HG03280 (cell line): ENCODE measurements around the gene CCDC92.

Experiments used
- ATAC-seq: cut with Tn5 transposase; IDR thresholded peaks from one replicate; pipeline ENCODE4 v1.9.1; 2021; ENCODE audit warnings: mild to moderate bottlenecking, moderate library complexity; ENCODE audit not compliant: unreplicated experiment

Gene CCDC92

DNA sequence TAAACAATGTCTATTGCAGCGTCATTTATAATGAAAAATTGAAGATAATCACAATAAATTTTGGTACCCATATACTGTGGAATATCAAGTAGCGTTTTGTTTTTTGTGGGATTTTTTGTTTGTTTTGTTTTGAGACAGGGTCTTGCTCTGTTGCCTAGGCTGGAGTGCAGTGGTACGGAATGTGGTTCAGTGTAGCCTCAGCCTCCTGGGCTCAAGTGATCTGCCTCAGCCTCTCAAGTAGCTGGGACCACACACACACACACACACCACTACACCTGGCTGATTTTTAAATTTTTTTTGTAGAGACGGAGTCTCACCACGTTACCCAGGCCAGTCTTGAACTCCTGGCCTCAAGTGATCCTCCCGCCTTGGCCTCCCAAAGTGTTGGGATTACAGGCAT is 6.9 kb upstream of the CCDC92 start:
- no peak for ATAC-seq

DNA sequence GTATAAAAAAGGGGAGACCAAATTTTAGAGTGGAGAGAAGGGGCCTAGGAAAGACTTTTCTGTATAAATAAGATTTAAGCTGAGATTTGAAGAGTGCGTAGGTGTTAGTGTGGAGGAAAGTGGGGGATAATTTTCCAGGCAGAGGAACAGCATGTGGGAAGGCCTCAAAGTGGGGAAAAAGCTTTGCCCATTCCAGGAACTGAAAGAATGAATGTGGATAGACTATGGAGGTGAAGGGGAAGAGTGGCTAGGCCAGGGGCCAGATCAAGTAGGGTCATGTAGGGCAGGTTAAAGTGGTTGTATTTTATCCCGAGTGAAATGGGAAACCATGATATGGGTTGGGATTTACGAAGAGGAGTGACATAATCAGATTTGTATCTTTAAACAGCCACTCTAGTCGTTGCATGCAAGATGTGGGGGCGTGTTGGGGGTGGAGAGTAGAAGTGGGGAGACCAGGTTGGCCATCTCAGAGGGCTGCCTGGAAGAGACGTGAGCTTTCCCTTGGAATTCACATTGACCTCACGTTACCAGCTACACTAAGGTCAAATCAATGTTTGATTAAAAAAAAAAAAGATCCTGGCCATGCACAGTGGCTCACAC is 3.7 kb upstream of the CCDC92 start:
- ATAC-seq: no peak

DNA sequence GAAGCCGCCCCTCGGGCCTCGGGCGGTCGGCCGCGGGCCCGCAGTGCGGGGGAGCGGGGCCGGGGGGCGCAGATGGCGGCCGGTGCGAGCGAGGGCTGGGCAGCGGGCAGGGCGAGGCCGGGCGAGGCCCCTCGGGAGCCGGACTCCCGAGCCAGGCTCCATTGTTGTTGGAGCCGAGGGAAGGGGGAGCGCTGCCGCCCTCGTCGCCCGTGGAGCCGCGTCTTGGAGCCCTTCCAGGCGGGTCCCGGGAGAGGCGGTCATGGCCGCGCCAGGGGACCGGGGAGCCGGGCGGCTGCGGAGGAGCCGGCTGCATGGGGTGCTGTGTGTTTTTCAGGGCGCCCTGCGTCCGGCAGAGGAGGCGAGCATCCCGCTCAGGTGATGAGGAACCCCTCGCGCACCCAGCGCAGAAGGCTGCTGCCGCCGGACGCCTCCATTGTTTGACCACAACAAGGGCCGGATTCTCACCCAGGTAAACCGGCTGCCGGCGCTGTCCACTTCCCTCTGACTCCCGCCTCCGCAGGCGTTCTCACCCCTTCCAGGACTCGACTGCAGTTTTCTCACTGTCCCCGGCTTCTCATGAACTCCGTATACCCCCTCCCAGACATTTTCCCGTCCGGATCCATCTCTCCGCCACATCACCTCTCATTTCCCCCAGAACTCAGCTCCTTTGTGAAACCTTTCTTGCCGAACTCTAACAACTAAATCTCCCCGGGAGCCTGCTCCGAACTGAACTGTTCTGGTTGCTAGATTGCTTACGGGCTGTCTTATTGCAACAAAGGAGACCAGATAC is 1.1 kb upstream of the CCDC92 start:
- ATAC-seq: peak; percentile 7

DNA sequence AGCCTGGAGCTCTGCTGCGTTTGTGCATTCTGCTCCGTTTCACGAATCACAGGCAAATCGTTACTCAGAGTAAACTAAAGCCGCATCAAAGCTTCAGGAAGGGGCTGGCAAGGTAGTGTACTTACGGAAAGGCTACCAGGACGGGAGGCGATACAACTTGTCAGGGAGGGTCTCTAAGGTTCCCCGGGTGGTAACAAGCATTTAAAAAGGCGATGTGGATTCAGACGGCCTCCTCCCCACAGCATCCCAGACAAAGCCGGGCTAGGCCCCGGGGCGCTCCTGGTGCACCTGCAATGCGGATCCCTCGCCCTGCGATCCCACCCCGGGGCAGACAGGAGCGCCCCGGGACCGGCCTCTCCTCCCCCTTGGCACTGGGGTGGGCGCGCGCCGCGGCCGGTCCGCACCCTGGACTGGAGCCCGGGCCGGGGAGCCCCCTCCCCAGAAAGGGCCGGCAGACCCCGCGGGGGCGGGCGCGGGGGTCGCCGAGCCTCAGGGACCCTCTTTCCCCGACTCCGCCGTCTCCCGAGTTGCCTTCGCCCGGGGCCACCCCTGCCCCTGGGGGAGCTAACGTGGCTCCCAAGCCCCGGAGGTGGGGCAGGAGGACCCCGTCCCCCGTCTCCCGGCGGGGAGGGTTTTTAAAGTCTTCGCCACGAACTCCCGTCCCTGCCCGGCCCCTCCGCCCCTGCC is 718 bp downstream of the CCDC92 start:
- peak; percentile 10 for ATAC-seq

DNA sequence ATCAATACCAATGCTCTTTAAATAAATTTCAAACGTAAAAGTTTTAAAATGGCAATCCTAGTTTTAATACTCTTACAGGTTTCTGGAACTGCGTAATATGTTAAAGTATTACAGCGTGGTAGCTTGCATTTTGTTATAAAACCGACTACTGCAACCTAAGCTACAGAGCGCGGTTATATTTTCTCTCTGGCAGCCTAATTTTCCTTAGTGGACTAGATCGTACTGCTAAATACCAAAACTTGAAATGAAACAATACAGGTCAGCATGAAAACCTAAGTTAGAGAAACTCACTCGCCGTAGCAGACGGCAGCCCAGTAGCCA is 1.2 kb downstream of the CCDC92 start:
- no peak for ATAC-seq

DNA sequence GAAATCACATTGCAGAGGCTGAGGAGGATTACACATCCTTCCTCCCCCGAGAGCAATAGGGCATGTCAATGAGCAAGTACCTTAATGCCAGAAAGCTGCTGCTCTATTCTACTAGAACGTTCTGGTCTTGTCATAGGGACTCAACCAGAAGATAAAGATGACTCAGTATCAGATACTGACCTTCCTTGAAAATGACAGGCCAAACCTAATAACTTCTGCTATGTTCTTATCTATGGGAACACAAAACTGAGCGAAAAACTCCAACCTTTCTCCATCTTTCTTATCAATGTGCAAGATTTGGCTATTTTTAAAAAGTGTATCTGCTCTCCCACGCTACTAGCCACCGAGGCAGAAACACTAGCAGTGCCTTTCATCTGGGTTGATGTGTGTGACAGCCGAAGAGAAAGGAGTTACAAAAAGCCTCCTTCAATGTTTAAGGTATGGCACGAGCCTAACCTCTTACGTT is 5.5 kb downstream of the CCDC92 start:
- no peak for ATAC-seq

DNA sequence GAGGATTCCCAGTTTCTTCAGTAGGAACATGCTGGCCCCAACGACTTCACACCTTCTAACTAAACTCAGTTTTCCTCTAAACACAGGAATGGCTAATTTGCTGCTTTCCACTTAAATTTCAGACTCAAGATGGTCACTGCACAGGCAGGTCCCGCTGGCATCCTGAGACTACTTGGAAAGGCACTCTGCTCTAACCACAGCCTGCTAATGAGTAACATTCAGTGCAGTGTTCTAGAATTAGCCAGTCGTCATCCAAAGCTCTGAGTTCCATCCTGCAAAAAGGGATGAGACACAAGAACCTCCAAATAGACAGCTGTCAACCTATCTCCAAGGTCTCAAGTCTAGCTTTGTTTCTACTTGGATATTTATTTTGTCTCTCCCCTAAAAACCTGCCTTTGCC is 6.0 kb downstream of the CCDC92 start:
- no peak for ATAC-seq

DNA sequence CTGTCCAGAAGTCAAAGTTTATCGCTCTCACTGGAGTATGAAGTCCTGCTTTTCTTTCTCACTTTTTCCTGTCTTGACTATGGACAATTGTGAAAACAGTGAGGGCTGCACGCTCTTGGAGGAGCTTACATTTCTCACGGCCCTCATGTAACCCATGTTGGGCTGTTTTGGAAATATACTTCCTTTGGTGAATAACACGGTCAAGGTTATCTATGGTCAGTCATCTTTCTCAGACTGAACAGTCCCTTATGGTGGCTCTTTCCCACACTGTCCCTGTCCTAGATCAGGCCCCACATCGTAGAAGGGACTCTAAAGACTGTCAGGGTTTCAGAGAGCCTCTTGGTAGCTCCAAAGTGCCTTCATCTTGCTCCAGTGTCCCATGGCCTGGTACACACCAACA is 7.2 kb downstream of the CCDC92 start:
- ATAC-seq: no peak

DNA sequence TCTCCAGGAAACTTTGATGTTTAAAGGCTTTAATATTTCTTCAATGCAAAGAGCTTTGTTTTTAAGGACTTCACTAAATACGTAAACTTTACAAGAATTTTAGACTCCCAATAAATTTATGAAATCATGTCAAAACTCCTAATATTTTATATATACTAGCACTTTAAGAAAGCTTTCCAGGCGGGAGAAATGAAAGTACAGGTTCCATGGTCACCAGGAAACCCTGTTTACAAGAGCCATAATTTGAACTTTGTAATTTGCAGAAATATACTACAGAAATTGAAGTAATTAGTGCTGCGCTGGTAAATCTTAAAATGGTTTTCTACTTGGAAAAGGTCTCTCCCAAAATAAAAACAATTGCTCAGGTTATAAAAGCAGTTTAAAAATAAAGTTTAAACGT is 8.8 kb downstream of the CCDC92 start:
- no peak for ATAC-seq

DNA sequence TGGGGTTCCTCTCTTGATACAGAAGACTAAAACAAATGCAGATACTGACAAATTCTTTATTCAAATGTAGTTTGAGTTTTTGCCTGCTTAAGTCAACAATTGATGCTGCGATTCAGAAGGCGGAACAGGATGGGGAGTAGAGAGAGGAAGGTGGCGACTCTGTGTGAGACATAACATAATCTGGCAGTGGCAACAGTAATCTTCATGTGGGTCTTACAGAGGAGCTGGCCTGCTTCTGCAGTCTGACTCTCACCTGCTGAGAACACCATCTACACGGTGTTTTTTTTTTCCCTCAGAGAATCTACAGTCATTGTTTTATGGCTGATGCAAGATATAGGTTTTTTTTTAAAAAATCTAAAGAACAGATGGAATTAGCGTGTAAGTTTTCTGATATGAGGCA is 10.1 kb downstream of the CCDC92 start:
- ATAC-seq: no peak

DNA sequence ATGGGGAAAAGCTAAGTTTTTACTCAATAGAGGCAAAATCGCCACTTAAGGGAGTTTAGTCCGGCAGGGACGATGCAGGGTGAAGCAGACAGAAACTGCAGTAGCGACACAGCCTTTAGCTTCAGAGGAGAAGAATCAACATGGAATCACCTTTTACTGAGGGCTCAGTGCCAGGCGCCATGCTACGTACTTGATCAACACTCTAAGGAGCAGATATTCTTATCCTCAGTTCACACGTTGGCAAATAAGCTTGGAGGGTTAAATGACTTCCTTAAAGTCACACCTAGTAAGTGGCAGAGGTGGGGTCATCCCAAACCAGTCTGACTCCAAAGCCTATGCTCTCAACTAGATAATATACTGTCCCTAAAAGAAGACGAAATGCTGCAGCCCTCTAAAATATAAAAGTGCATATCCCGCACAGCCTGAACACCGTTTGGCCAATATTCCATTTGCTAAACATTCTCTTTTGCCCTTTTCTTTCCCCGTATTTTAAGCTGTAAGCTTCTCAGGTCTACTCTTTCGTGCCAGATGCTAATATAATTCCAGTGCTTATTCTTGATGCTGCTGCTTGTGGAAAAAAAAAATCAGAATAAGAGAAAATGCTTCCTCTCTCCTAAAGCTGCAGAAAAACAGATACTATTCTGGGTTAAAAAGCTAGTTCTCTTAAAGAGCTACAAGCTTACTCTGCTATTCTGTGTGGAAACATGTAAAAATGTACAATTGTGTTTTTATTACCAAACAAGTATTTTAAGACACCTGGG is 10.9 kb downstream of the CCDC92 start:
- no peak for ATAC-seq

DNA sequence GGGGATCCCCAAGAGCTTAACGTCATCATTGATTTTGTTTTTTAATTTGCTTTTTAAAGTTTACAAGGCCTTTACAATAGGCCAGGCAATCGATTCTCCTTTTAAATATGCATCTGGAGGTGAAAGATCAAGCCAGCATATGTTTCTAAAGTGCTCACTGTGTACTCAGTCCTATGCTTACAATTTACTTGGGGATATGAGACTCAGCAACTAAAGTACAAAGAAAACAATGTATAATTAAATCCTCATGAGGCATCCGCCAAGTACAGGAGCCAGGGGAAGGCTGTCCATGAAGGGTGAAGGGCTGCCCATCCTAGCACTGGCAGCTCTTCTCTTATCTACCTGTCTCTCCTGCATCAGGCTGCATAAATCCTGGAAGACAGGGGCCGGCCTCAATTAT is 11.8 kb downstream of the CCDC92 start:
- ATAC-seq: no peak

DNA sequence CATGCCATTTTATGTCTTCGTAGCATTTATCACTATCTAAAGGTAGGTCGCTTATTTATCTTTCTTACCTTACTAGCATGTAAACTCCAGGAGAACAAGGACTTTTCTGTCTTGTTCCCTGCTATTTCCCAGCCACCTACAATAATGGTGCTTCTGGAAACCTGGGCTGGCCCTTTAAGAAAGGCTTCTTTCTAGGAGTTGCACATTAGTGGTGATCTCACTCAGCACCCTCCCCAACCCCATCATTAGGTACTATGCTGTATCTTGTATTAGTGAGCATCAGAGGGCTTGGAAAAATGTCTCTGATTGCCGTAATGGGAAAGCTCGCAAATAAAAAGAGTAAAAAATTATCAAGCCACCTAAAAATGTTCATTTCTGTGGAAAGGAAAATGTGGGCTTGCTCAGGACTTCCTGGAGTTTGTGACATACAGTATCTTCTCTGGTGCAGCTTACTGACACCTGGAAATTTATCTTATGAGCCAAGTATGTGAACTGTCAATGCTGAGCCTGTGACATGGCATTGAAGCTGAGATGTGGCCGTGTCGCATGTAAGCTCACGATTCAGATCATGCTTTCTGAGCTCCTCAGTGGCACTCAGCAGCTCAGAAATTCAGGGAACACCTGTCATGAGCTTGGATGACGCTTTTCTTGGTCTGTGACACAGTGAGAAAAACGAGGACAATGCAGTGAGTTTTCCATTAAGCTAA is 12.4 kb downstream of the CCDC92 start:
- ATAC-seq: no peak

DNA sequence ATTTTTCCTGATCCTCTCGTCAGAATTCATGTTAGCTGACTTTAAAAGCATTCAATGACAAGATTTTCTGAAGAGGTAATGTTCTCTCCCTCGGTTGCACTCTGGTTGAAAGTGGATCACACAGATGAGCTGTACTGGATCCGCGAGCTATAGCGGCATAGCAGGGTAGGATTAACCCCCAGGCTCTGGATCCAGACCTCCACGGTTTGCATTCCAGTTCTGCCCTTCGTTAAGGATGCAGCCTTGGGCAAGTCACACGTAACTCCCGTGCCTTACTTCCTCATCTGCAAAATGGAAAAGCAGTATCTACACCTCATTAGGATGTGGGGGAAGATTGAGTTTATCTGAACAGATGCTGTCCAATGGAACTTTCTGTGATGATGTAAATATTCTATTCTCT is 13.8 kb downstream of the CCDC92 start:
- no peak for ATAC-seq

DNA sequence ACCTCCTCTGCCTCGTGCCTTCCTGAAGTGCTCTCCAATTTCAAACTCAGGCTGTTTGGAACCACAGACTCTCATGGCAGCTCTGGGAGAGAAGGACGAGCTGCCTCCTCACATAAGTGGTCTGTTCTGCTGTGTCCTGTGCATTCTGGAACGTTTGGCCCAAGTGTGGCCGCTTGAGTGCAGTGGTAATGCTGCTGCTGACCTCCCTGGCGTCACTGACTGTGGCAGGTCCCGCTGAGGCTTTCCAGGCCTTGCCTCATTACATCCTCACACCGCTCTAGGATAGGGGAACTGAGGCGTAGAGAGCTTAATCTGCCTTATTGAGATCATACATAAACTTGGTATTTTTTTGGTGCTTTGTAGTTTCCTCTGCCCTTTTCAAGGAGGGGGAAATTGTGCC is 14.2 kb downstream of the CCDC92 start:
- no peak for ATAC-seq

DNA sequence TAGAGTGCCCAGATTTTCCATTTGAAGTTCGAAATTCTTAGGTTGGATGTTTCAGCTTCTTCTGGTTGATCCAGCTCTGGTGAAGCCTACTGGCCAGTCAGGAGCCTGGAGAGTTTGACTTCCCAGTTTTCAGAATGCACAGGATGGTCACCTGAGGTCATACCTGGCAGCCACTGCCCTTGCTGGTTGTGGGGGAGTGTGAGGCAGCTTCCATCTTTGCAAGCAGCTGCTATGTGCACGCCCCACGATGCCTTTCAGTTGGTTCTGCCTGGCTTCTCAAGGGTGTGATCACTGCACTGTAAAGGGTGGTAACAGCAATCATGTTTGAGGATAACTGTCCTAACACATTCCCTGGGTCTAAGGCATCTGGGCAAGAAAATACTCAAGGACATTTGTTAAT is 15.4 kb downstream of the CCDC92 start:
- no peak for ATAC-seq

DNA sequence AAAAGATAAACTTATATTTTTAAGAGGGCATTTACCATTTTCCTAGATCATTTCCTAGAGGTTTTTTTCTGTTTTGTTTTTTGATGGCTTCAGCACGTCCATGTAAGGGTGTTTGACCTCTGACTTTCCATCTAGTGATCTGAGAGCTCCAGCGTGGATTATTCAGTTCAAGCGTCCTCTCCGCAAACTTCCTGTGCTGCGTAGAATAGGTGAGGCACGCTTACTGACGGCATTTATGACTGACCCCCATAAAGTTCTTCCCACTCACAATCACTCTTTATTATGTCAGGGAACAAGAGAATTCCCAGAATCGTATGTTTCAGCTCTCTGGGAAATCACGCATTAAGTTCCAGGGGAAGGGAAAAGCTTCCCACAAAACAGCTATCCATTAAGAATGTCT is 16.4 kb downstream of the CCDC92 start:
- ATAC-seq: no peak

DNA sequence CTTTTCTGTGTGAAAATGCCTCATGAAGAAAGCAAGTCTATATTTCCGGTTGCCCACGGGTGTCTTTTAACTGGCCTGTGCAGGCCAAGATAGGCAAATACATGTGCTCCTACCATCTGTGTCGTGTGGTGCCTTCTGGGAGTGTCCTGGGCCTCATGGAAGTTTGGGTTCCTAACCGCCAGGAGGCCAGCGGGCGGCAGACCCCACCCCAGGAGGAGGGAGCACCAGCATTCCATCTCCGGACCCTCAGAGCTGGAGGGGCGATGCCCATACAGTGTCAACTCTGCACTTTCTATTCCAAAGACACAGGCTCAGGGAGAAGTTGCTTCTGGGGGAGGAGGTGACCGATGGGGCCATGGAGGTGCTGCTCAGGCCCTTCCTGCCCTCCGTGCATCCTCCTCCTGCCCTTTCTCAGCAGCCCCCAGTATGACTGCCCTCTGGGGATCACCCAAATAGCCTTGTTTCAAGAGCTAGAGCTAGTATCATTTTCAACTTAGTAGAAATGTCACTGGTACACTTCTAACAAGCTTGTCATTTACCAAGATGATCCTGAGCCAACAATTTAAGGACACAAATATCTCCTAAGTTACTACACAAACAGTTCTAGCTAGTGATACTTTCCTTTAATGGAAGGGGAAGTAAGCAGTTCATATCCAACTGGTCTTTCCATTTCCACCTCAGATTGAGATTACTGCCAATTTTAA is 17.8 kb downstream of the CCDC92 start:
- ATAC-seq: no peak

DNA sequence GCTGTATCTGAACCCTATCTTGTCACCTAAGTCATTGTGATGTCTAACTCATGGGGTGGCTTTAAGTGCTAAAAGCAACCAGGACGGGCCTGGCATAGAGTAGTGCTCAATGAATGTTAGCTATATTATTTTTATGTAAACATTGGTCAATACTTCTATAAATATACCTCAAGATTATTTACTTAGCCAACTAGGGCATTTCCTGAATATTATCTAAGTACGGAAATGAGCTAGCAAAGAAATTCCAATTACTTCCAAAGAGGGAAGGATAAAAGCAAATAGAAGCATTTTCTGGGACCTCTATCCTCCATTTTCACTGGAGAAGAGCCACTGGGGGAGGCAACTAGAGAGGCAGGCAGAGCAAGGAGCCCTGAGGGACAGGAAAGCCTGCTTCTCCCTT is 20.6 kb downstream of the CCDC92 start:
- ATAC-seq: no peak

DNA sequence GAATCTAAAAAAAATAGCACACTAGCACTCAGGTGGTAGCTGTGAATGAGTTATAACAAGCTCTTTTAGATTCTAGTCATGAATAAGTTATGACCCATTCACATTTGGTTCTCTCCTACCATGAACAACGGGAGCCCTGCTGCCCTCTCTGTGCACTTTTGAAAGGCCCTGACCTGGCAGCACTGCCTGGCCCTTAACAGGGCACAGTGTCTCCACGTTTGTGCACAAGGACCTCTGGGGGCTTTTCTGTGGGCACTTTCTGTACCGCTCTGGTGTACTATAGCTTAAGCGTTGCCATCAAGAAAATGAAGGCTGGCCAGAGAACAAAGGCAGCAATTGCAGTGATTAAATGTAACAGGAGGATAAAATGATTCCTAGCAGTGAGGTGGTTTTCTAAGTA is 21.2 kb downstream of the CCDC92 start:
- no peak for ATAC-seq
